Fibroblast of the conjunctiva (primary cell): Measurements from ENCODE around the gene UBN2.
"Not testable (repeated sequence)": the region's sequence is repeated elsewhere in the genome, so short reads cannot be mapped to it uniquely, and the experiment has no call there.

Source experiments
- DNase-seq: peaks from one replicate; pipeline ENCODE4 v3.0.0-alpha.2; 2010; ENCODE audit warnings: low read depth

UBN2 gene

GRCh38 chr7:139230774-139231512 lies at the start of gene UBN2:
TSS of gene UBN2 (plus strand) at chr7:139231237. CDS start at chr7:139231485, 248 bp downstream.
- DNase-seq: peak; percentile 95

GRCh38 chr7:139181404-139181803 lies 49.6 kb upstream of the UBN2 start:
- DNase-seq: no peak

GRCh38 chr7:139182363-139182762 lies 48.7 kb upstream of the UBN2 start:
- no peak for DNase-seq

GRCh38 chr7:139183251-139183650 lies 47.8 kb upstream of the UBN2 start:
- DNase-seq: no peak

GRCh38 chr7:139183878-139184338 lies 47.1 kb upstream of the UBN2 start:
- DNase-seq: no peak

- no peak for DNase-seq
These were observed 44.9 kb upstream of the UBN2 start for GRCh38 chr7:139186146-139186545.

- DNase-seq: no peak
These were observed 41.7 kb upstream of the UBN2 start for GRCh38 chr7:139189357-139189756.

GRCh38 chr7:139192014-139192706 lies 38.9 kb upstream of the UBN2 start:
- no peak for DNase-seq

- no peak for DNase-seq
These were observed 30.7 kb upstream of the UBN2 start for GRCh38 chr7:139200382-139200781.

GRCh38 chr7:139203992-139204391 lies 27.0 kb upstream of the UBN2 start:
- no peak for DNase-seq

GRCh38 chr7:139205843-139206242 lies 25.2 kb upstream of the UBN2 start:
- no peak for DNase-seq

- DNase-seq: no peak
These were observed 18.9 kb upstream of the UBN2 start for GRCh38 chr7:139212133-139212532.

GRCh38 chr7:139213489-139213888 lies 17.5 kb upstream of the UBN2 start:
- not testable (repeated sequence) for DNase-seq

- no peak for DNase-seq
These were observed 12.9 kb upstream of the UBN2 start for GRCh38 chr7:139218173-139218572.

- DNase-seq: no peak
These were observed 6.8 kb upstream of the UBN2 start for GRCh38 chr7:139224219-139224618.

- DNase-seq: not testable (repeated sequence)
These were observed 6.2 kb upstream of the UBN2 start for GRCh38 chr7:139224836-139225235.

- DNase-seq: not testable (repeated sequence)
These were observed 5.5 kb upstream of the UBN2 start for GRCh38 chr7:139225286-139226157.

GRCh38 chr7:139226158-139226515 lies 4.9 kb upstream of the UBN2 start:
- DNase-seq: not testable (repeated sequence)

- DNase-seq: not testable (repeated sequence)
These were observed 4.0 kb upstream of the UBN2 start for GRCh38 chr7:139226988-139227488.

GRCh38 chr7:139230023-139230422 lies 1.0 kb upstream of the UBN2 start:
- no peak for DNase-seq

- DNase-seq: no peak
These were observed 608 bp upstream of the UBN2 start for GRCh38 chr7:139230484-139230773.
